ENCODE measurements around the gene DSG2. TPM values are rescaled to one million over a fixed set of nuclear protein-coding genes. Genes with fewer than 3 reads are reported as not detected.

The DSG2 gene
- total RNA-seq, 2 donors from 2014 or later, result 112 to 144 TPM

DNA sequence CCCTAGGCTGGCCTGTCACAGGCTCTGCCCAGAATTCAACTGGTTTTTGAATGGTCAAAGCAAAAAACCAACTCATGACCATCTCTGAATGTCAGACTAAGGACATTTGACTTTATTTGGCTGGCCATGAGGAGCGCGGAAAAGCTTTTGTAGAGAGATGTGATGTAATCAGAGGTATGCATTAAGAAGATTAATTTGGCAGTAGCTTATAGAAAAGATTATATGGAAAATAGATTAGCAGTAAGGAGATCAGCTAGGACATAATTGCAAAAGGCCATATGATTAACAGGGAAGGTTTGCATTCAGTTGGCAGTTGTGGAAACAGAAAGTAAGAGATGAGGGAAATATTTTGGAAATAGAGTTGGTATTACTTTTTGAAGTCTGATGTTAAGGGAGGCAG is 81.4 kb downstream of the DSG2 start:
- no peak overlapping the region for H3K27ac ChIP-seq (ENCODE audit: low read depth, low read length)
- no peaks in the 10 kb centered on the region for H3K27me3 ChIP-seq (ENCODE audit: control insufficient read depth, insufficient read depth, low read length, poor library complexity, severe bottlenecking)
- DNase-seq, result no peak
- Mint-ChIP-seq H3K4me1 (peaks cover 24% of the 10 kb centered on the region), H3K27me3 (ENCODE audit: insufficient read depth) (peaks cover 3% of the 10 kb centered on the region), H3K27ac (no peak overlapping the region), H3K9me3 (no peaks in the 10 kb centered on the region), H3K36me3 (ENCODE audit: low read depth) (no peaks in the 10 kb centered on the region), H3K4me3 (no peak overlapping the region)
- WGBS, 2 experiments (ENCODE audit: insufficient coverage in 1 of 2, insufficient read length in 1 of 2), result 80 to 92% methylated on average over 2 of the region's 2 CpGs
- H3K4me1 ChIP-seq (ENCODE audit: control insufficient read depth, insufficient read depth, low read length), result peaks cover 9% of the 10 kb centered on the region
- no peaks in the 10 kb centered on the region for H3K36me3 ChIP-seq (ENCODE audit: control insufficient read depth, insufficient read depth, low read length)
- no peak for TF ChIP-seq CTCF (conservative IDR thresholded peaks at IDR 0.05)
- no peak overlapping the region for H3K4me3 ChIP-seq (ENCODE audit: low read length)
- no peaks in the 10 kb centered on the region for H3K9me3 ChIP-seq (ENCODE audit: control insufficient read depth, low read length)
- no peak overlapping the region for H3K9ac ChIP-seq (ENCODE audit: extremely low read depth, low read length, poor library complexity, severe bottlenecking)

DNA sequence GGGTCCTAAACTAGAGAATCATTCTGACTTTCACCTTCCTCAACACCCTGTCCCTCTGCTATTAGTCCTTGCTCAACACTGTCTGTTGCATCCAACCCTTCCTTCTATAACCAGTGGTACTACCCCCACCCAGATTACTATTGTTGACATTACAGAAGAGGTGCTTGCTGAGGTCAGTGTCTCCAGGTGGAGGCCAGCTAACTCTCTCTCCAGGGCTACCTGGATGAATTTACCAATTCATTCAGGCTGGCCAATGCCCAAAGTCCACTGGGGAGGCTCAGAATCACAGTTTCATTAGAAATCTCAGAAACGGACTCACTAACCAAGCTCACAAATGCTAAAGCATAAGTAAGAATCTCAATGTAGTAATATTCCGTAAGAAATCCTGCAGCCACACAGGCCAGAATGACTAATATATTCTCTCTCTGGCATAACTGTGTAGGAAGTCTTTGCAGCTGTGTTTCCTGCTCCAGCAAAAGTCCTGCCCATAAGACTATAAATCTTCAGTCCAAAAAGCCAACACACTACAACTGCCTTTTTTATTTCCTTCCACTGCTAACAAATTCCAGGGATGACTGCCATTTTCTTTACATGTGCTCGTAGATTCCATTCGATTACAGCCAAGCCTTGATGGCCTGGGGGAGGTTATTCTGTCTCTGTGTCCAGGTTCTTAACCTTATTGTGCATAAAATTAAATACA is 83.7 kb downstream of the DSG2 start:
- Mint-ChIP-seq H3K27me3 (ENCODE audit: insufficient read depth) (peaks cover 3% of the 10 kb centered on the region), H3K36me3 (ENCODE audit: low read depth) (no peaks in the 10 kb centered on the region), H3K9me3 (no peaks in the 10 kb centered on the region), H3K27ac (no peak overlapping the region), H3K4me3 (no peak overlapping the region), H3K4me1 (peaks cover 7% of the 10 kb centered on the region)
- no peak for TF ChIP-seq CTCF (conservative IDR thresholded peaks at IDR 0.05)
- Histone ChIP-seq H3K4me1 (ENCODE audit: control insufficient read depth, insufficient read depth, low read length) (no peaks in the 10 kb centered on the region), H3K27me3 (ENCODE audit: control insufficient read depth, insufficient read depth, low read length, poor library complexity, severe bottlenecking) (no peaks in the 10 kb centered on the region), H3K9ac (ENCODE audit: extremely low read depth, low read length, poor library complexity, severe bottlenecking) (no peak overlapping the region), H3K9me3 (ENCODE audit: control insufficient read depth, low read length) (no peaks in the 10 kb centered on the region), H3K36me3 (ENCODE audit: control insufficient read depth, insufficient read depth, low read length) (no peaks in the 10 kb centered on the region), H3K4me3 (ENCODE audit: low read length) (no peak overlapping the region), H3K27ac (ENCODE audit: low read depth, low read length) (no peak overlapping the region)
- WGBS, 2 experiments (ENCODE audit: insufficient coverage in 1 of 2, insufficient read length in 1 of 2), result 81 to 91% methylated on average over 2 to 4 of the region's 4 CpGs
- no peak for DNase-seq

- no peak overlapping the region for H3K4me3 ChIP-seq (ENCODE audit: low read length)
- Mint-ChIP-seq H3K4me3 (no peak overlapping the region), H3K27me3 (ENCODE audit: insufficient read depth) (no peaks in the 10 kb centered on the region), H3K9me3 (no peaks in the 10 kb centered on the region), H3K27ac (no peak overlapping the region), H3K4me1 (peaks cover 7% of the 10 kb centered on the region), H3K36me3 (ENCODE audit: low read depth) (no peaks in the 10 kb centered on the region)
- TF ChIP-seq CTCF (conservative IDR thresholded peaks at IDR 0.05), result no peak
- peaks cover 3% of the 10 kb centered on the region for H3K4me1 ChIP-seq (ENCODE audit: control insufficient read depth, insufficient read depth, low read length)
- DNase-seq, result no peak
- no peaks in the 10 kb centered on the region for H3K36me3 ChIP-seq (ENCODE audit: control insufficient read depth, insufficient read depth, low read length)
- H3K9ac ChIP-seq (ENCODE audit: extremely low read depth, low read length, poor library complexity, severe bottlenecking), result no peak overlapping the region
- no peaks in the 10 kb centered on the region for H3K9me3 ChIP-seq (ENCODE audit: control insufficient read depth, low read length)
- H3K27me3 ChIP-seq (ENCODE audit: control insufficient read depth, insufficient read depth, low read length, poor library complexity, severe bottlenecking), result no peaks in the 10 kb centered on the region
- 96 to 100% methylated on average over 4 to 5 of the region's 5 CpGs for WGBS, 2 experiments (ENCODE audit: insufficient coverage in 1 of 2, insufficient read length in 1 of 2)
- H3K27ac ChIP-seq (ENCODE audit: low read depth, low read length), result no peak overlapping the region
Measured at GRCh38 chr18:31583185-31583854, 85.3 kb downstream of the DSG2 start.

All from endodermal cell (in vitro differentiated cells).